K562 (cell line): Measurements from ENCODE around the gene GPR39.

ENCODE experiments used
- ATF2 ChIP-seq: sonication (generic); formaldehyde crosslinking; IDR thresholded peaks from 2 replicates; pipeline ENCODE4 v1.8.1; 2022; ENCODE audit warnings: missing genetic modification reagents
- CHD1 ChIP-seq: fragments of 200-600 bp; sonication (generic); IDR thresholded peaks from one replicate; pipeline ENCODE4 v1.6.1; 2012; ENCODE audit warnings: mild to moderate bottlenecking, moderate library complexity, low read length, inconsistent platforms
- CTCF ChIP-seq, 3 experiments: IDR thresholded peaks in 2 of 3; conservative IDR thresholded peaks in 1 of 3; 2 replicates each; pipeline ENCODE4 v1.5.1; 2011 to 2012; ENCODE audit warnings: low read length in 3 of 3, mild to moderate bottlenecking in 3 of 3, control low read depth in 2 of 3, improper control_type of control experiment in 1 of 3, inconsistent platforms in 1 of 3, low read depth in 1 of 3, mixed read lengths in 1 of 3, moderate library complexity in 1 of 3; ENCODE audit not compliant: insufficient read depth in 2 of 3
- FOXM1 ChIP-seq, 2 experiments: fragments of 450-650 bp in 1 of 2; sonication (generic) in 1 of 2; formaldehyde crosslinking in 1 of 2; IDR thresholded peaks; 2 replicates each; pipeline versions ENCODE4 v1.6.1 to v1.9.0; 2017 to 2022; ENCODE audit warnings: low read depth in 2 of 2, mild to moderate bottlenecking in 2 of 2, missing genetic modification reagents in 1 of 2, moderate library complexity in 1 of 2
- GABPB1 ChIP-seq: sonication (generic); formaldehyde crosslinking; IDR thresholded peaks from 2 replicates; pipeline ENCODE4 v1.8.0; 2022; ENCODE audit warnings: mild to moderate bottlenecking, missing genetic modification reagents
- MXD1 ChIP-seq: fragments of 250-450 bp; sonication (Bioruptor Pico); IDR thresholded peaks from 2 replicates; pipeline ENCODE4 v1.8.0; 2021; ENCODE audit warnings: borderline replicate concordance, mild to moderate bottlenecking, moderate library complexity; ENCODE audit not compliant: poor library complexity, severe bottlenecking
- TGIF2 ChIP-seq: sonication (generic); formaldehyde crosslinking; IDR thresholded peaks from 2 replicates; pipeline ENCODE4 v1.8.1; 2022; ENCODE audit warnings: mild to moderate bottlenecking, missing genetic modification reagents, moderate library complexity
- ZZZ3 ChIP-seq: fragments of 450-650 bp; IDR thresholded peaks from 2 replicates; pipeline ENCODE4 v1.6.1; 2016; ENCODE audit warnings: antibody characterized with exemption, mild to moderate bottlenecking, moderate library complexity

- TF ChIP-seq TGIF2 (no peak), CHD1 (no peak), CTCF (IDR thresholded peaks at IDR 0.05 in 2 of 3, conservative IDR thresholded peaks at IDR 0.05 in 1 of 3; ENCODE audit: insufficient read depth in 2 of 3, low read depth in 1 of 3, low read length in 3 of 3) (no peak), GABPB1 (CRISPR knock-in tag) (no peak), ZZZ3 (no peak), FOXM1 (IDR thresholded peaks at IDR 0.05; ENCODE audit: low read depth) (no peak), FOXM1 (CRISPR knock-in tag; IDR thresholded peaks at IDR 0.05; ENCODE audit: low read depth) (no peak), MXD1 (CRISPR knock-in tag) (no peak), ATF2 (CRISPR knock-in tag) (no peak)
These were observed 29.8 kb downstream of the GPR39 start for GRCh38 chr2:132446444-132446843.
